Stromal cell of bone marrow (primary cell): ENCODE measurements around the gene UFL1.
A peak's percentile ranks its signal among the peaks of the same experiment; 100 is the strongest.
"Not testable (repeated sequence)": the region's sequence is repeated elsewhere in the genome, so short reads cannot be mapped to it uniquely, and the experiment has no call there.

ENCODE experiments used
- DNase-seq: peaks from one replicate; pipeline ENCODE4 v3.0.0-alpha.2; 2012; ENCODE audit warnings: low read depth

Gene UFL1

DNA sequence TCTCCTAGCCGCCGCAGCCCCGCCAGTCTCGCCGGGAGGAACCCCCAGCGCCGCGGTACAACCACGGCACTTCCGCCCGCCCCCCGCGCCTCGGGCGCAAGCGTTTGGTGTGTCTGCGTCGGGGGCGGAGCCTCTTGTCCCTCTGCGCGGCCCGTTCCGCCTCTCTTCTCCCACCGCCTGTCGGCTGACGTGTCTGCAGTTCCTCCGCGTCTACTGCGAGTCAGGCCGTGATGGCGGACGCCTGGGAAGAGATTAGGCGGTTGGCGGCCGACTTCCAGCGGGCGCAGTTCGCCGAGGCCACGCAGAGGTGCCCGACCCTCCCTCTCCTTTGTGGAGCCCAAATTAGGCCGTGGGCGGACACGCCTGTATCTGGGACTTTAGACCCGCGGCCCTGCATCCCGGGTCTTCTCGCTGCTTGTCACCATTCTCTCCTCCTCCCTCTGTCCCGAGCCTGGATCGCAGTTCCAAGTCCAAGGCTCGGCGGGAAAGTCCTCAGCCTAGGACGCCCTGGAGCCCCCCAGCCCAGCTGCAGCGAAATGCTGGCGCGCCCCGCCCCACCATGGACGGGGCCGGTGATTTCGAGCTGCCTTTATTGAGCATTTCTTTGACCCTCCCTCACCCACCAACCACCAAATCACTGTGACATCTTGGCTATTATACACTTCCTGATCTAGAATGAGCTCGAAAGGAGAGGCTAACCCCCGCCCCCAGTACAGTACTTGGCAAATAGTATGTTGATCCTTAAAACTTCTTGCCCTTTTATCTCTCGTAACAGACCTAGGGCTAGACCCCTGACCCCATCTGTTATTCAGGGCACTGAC is at the start of gene UFL1:
Gene UFL1 (plus strand): TSS at position 163 of the 821 bp plus-strand sequence. CDS start 68 bp downstream, at position 231.
- DNase-seq = peak; percentile 86

DNA sequence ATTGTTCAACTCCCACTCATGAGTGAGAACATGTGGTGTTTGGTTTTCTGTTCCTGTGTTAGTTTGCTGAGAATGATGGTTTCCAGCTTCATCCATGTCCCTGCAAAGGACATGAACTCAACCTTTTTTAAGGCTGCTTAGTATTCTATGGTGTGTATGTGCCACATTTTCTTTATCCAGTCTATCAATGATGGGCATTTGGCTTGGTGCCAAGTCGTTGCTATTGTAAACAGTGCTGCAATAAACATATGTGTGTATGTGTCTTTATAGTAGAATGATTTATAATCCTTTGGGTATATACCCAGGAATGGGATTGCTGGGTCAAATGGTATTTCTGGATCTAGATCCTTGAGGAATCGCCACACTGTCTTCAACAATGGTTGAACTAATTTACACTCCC is 49.3 kb upstream of the UFL1 start:
- DNase-seq = not testable (repeated sequence)

DNA sequence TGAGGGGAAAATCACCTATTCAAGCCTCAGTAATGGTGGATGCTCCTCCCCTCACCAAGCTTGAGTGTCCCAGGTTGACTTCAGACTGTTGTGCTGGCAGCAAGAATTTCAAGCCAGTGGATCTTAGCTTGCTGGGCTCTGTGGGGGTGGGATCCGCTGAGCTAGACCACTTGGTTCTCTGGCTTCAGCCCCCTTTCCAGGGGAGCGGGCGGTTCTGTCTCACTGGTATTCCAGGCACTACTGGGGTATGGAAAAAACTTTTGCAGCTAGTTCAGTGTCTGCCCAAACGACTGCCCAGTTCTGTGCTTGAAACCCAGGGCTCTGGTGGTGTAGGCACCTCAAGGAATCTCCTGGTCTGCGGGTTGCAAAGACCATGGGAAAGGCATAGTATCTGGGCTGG is 42.9 kb upstream of the UFL1 start:
- no peak for DNase-seq

DNA sequence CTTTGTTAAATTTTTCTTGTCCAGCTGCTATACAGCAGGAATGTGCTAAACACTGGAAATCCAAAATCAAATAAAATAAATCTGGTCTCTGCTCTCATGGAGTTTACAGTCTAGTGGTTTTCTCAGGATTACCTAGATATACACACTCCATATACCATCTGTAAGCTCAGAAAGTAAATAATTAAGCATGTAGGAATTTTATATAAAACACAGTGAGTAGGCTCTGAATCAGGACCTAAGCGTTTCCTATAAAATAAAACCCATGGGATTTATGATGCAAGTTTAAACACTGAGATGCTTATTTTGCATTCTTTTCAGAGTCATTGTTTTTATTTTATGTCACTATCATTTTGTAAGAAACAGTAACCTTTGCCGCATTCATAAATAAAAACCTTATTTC is 29.7 kb upstream of the UFL1 start:
- no peak for DNase-seq

DNA sequence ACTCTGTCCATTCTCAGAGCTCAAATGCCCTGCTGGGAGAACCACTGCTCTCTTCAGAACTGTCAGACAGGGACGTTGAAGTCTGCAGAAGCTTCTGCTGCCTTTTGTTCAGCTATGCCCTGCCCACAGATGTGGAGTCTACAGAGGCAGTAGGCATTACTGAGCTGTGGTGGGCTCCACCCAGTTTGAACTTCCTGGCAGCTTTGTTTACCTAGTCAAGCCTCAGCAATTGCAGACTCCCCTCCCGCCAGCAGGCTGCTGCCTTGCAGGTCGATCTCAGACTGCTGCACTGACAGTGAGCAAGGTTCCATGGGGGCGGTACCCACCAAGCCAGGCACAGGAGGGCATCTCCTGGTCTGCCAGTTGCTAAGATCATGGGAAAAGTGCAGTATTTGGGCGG is 21.8 kb upstream of the UFL1 start:
- no peak for DNase-seq

DNA sequence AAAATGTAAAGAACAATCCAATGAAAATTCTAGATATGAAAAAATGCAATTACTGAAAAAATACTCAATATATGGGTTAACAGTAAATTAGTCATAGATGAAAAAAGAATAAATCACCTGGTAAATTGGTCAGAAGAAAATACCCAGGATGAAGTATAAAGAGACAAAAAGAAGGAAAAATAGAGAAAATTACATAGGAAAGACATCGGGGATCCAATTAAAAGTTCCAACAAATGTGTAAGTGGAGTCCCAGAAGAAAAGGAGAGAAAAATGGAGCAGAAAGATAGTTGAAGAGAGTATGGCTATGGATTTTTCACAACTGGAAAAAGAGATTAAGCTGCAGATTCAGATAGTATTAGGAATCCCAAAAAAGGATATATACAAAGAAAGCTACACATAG is 18.7 kb upstream of the UFL1 start:
- no peak for DNase-seq

DNA sequence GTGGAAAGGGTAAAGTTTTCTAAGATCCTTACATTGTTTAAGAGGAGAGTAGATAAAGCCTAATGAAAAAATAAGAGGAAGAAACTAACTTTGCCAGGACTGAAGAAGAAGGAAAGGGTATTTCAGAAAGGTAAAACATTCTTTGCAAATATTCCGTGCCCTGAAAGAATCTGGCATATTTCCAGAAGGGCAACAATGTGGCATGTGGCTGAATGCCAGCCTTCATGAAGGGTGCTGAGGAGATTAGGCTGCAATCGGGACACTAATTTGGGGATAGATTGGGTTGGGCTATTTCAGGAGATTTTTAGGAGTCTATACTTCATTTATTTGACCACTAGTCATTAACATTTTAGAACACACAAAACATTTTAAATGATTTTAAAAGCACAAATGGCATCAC is 16.2 kb upstream of the UFL1 start:
- DNase-seq = no peak

DNA sequence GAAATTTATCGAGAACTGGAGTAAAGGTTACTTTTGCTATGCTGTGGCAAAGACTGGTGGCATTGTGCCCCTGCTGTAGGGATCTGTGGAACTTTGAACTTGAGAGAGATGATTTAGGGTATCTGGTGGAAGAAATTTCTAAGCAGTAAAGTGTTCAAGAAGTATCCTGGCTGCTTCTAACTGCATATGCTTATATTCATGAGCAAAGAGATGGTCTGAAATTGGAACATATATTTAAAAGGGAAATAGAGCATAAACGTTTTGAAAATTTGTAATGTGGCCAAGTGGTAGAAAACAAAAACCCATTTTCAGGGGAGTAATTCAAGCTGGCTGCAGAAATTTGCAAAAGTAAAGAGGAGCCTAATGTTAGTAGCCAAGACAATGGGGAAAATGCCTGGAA is 12.3 kb upstream of the UFL1 start:
- no peak for DNase-seq

DNA sequence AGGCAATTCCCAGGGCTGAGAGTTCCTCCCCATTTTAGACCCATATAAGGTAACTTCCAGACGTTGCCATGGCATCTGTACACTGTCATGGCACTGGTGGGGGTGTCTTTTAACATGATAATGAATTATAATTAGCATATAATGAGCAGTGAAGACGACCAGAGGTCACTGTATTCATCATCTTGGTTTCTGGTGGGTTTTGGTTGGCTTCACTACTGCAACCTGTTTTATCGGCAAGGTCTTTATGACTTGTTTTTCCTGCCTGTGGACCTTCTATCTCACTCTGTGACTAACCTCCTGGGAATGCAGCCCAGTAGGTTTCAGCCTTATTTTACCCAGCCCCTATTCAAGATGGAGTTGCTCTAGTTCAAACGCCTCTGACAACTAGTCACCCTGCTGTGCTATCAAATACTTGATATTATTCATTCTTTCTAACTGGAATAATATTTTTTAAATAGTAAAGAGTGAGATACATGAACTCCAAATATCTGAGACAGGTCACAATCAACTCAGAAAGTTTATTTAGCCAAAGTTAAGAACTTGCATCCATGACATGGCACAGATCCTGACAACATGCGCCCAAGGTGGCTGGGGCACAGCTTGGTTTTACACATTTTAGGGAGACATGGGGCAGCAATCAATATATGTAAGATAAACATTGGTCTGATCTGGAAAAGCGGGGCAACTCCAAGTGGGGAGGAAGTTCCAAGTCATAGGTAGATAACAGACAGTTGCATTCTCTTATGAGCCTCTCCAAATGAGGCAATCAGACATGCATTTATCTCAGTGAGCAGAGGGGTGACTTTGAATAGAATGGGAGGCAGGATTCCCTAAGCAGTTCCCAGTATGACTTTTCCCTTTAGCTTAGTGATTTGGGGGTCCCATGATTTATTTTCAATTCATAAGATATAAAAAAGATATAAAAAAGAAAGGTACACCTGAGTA is 1.2 kb upstream of the UFL1 start:
- no peak for DNase-seq

DNA sequence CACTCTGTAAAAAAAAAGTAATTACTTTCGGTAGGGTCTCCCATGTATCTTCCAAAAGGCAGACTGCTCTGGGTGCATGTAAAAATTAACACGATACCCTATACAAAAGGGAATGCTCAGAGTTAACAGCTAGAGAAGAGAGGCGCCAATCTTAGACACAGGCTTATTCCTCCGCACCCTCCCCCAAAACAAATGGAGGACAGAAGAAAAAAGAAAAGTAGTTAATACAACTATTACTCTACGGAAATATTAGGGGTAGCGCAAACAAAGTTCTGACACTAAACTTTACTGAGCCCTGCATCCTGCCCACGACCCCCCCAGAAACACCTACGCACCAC is 331 bp upstream of the UFL1 start:
- no peak for DNase-seq

DNA sequence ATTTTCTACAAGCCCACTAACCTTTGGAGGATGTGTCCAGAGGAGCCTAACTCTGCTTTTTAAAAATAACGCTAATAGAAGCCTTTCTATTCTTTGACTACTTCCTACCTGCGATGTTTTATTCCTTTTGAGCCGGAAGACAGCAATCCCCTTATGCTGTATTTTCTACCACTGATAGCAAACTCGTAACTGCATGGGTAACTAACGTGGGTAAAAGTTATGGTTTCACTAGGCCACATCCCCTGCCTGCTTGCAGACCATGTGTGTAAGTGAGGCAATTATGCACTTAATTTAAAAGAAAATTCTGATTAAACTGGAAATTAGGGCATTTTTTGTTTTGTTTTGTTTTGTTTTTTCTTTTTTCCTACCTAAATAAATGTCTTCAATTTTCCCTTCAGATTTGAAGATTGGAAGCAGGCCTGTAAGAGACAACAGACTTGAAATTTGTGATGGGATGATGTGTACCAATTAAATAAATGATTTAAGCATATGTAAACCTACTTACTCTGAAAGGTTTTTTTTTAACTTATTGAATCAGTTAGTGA is 931 bp downstream of the UFL1 start:
- peak; percentile 3 for DNase-seq

DNA sequence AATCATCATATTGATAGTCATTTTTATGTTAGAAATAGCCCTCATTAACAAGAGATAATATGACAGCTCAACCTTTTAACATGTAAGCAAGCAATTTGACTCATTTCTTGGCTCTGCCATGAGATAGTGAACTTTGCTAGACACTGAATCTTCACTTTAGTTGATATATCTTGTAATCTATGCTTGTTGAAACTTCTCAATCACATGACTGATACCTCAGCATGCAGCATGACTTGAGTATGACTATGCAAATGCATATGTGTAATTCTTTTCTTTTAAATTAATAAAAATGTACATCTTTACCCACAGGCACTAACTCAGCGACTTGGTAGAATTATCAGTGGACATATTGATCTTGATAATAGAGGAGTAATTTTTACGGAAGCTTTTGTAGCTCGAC is 6.6 kb downstream of the UFL1 start:
- DNase-seq = no peak

DNA sequence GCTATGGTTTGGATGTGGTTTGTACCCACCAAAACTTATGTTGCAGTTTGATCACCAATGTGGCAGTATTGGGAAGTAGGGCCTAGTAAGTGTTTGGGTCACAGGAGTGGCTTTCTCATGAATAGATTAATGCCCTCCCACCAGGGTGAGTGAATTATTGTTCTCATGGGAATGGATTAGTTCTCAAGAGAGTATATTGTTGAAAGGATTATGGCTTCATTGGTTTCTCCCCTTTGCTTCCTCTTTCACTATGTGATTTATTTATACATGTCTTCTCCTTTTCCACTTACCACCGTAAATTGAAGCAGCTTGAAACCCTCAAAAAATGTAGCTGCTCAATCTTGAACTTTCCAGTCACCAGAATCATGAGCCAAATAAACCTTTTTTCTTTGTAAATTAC is 10.8 kb downstream of the UFL1 start:
- DNase-seq = no peak

DNA sequence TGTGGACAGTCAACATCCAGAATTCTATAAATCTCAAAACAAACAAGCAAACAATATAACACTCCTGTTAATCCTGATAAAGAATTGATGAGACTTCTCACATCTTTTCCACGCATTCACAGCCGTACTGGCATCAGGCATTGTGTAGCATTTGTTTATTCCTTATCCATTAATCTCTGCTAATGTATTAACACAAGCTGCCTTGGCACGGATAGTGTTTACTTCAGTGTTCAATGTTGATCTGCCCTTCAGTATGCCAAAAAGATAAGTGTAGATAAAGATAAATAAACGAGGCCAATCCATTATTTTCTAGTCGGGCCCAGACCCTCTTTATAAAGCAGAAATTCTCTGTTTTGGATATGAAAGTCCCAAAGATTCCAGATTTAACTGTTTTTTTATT is 16.1 kb downstream of the UFL1 start:
- DNase-seq = no peak

DNA sequence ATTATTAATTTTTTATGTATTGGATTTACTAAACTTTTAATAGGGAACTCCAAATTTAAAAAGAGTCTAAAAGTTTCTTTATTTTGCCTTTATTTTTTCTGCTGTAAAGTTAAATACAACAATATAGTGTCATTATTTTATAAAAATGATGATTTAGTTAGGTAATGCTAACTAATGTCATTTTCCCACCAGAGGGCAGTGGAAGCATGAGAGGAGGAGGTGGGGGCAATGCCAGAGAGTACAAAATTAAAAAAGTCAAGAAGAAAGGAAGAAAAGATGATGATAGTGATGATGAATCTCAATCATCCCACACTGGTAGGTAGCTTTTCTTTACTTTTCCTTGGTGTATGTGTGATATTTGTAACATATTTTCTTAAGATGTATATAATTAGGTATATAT is 21.1 kb downstream of the UFL1 start:
- no peak for DNase-seq

DNA sequence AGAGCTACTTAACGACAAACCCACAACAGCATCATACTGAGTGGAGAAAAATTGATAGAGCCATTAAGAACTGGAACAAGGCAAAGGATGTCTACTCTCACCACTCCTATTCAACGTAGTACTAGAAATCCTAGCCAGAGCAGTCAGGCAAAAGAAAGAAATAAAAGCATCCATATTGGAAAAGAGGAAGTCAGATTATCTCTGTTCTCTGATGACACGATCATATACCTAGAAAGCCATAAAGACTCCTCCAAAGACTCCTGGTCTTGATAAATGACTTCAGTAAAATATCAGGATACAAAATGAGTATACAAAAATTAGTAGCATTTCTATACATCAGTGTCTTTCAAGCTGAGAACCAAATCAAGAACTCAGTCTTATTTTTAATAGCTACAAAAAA is 24.3 kb downstream of the UFL1 start:
- DNase-seq = no peak

DNA sequence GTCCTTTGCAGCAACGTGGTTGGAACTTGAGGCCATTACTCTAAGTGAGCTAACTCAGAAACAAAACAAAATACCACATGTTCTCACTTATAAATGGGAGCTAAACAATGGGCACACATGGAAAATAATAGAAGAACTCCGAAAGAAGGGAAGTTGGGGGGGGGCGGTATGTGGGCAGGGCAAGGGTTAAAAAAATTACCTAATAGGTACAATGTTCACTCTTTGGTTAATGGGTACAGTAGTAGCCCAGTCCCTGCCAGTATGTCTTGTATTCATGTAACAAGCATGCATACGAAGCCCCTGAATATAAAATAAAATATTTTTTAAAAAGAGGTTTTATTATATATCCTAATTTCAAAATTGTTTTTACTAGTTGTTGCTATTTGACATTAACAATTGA is 26.0 kb downstream of the UFL1 start:
- no peak for DNase-seq

DNA sequence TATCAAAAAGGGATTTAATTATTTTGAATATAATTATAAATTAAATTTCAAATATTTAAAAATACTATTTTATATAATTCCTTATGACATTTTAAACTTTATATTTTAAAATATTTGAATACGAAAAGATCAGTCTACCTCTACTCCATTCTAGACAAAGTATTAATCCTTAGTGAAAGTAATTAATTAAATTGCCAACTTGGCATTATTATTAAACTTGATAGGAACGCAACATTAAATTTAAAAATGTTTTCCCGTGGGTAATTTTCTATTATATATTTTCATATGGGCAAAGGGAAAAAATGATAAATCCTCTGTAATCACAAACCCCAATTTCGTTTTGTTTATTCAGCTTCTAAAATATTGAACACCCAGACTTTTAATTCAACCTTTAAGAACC is 33.0 kb downstream of the UFL1 start:
- no peak for DNase-seq

DNA sequence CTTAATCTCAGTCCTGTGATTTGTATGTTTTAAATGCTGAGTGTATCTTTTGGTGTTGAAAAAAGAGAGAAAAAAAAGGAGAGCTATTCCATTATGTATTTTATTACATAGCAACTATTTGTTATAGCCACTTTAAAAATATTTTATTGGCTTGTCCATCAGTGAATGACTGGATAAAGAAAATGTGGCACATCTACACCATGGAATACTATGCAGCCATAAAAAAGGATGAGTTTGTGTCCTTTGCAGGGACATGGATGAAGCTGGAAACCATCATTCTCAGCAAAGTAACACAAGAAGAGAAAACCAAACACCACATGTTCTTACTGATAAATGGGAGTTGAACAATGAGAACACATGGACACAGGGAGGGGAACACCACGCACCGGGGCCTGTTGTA is 38.1 kb downstream of the UFL1 start:
- DNase-seq = not testable (repeated sequence)

DNA sequence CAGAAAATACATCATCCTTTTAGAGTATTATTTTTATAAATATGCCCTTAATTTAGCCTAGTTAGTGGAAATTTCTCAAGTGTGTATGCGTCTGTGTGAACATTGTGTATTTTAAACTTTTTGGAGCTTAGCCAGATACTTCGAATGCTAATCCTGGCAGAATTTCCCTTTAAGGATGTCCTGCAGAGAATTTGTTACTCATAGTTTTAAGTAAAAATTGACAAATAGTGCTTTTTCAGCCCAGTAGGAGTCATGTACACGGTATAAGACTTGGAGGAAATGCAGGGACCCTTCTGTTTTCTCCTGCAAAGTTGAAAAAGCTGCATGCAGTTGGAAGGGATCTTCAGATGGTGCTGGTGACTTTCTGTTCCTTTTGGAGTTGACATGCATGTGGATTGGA is 41.3 kb downstream of the UFL1 start, which contains the start of gene FHL5:
Gene FHL5 (plus strand): TSS at position 243 of the 400 bp plus-strand sequence. CDS start 40,486 bp downstream, outside the sequence.
- no peak for DNase-seq

DNA sequence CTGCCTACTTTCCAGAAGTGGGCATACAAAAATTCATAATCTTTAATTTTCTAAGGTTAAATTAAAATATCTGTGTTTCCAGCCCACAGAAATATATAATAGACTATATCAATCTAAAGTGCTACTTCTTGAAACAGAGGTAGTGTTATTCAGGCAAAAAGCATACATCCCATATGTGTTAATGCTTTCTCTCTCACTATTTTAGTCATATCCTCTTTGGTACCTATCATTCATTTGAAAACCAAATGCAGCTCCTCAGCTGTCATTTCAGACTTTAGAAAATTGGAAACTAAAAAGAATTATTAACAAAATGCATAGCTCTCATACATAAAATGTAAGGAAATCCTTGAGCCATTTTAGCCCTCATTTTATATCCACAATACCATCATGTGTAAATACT is 42.2 kb downstream of the UFL1 start:
- DNase-seq = no peak

DNA sequence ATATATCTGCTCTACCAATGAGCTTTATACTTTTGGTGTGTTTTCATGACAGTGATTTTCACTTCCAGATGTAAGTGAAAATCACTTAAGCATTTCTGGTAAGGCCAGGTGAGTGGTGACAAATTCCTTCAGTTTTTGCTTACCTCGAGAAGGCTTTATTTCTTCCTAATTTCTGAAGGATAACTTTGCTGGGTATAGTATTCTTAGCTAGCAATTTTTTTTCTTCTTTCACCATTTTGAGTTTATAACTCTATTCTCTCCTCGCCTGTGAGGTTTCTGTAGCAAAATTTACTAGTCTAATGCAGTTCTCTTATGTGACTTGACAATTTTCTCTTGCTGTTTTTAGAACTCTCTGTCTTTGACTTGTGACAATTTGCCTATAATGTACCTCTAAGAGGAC is 48.4 kb downstream of the UFL1 start:
- no peak for DNase-seq

DNA sequence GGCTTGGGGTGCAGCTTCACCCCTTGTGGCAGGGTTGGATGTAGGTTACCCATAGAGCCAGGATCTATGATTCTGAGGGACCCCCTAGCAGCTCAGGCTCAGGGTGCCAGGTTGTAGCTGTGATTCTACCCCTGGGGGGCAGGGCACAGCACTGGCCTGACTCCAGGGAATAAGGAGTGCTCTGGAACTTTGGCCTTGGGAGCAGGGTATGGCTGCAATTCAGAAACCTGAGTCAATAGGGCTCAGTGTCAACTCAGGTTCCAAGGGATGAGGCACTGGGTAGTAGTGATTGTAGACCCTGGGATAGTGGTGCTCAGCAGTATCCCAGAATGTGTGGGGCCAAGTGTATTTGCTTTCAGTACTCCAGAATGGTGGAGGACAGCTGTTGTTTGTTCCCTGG is 49.9 kb downstream of the UFL1 start:
- no peak for DNase-seq
